ENCODE results near the gene SLC22A5. TPM values are rescaled to one million over a fixed set of nuclear protein-coding genes. Genes with fewer than 3 reads are reported as not detected.

SLC22A5 gene
- total and polyA plus RNA-seq, 2 of the 8 experiments (the other 6 are each of a cell fraction or from before 2014, with no cell fraction given) = 4.0 to 9.0 TPM

- Histone ChIP-seq H3K79me1 (ENCODE audit: low read depth, low read length) (no peaks in the 10 kb centered on the region), H3K36me3 (ENCODE audit: control insufficient read depth in 2 of 4, insufficient read depth in 4 of 4, low read length in 3 of 4) (no peaks in the 10 kb centered on the region), H3K4me3 (ENCODE audit: extremely low read depth in 1 of 4, insufficient read depth in 2 of 4, low read depth in 3 of 4, low read length in 4 of 4) (no peak overlapping the region), H3K4me1 (replicated peaks in 1 of 4; ENCODE audit: control insufficient read depth in 3 of 4, insufficient read depth in 4 of 4, low read length in 3 of 4) (no peaks in the 10 kb centered on the region), H3K14ac (ENCODE audit: insufficient read length) (no peak overlapping the region), H2BK12ac (ENCODE audit: low read depth, low read length) (no peak overlapping the region), H2BK15ac (ENCODE audit: low read length) (no peak overlapping the region), H4K91ac (replicated peaks; ENCODE audit: insufficient read length, low read length) (no peak overlapping the region), H4K5ac (ENCODE audit: insufficient read length, low read depth, low read length) (no peak overlapping the region), H2BK5ac (ENCODE audit: low read depth, low read length) (no peak overlapping the region), H3K4ac (replicated peaks; ENCODE audit: insufficient read length, low read depth, low read length) (no peak overlapping the region), H2AFZ (ENCODE audit: low read length) (no peak overlapping the region), H2BK120ac (replicated peaks; ENCODE audit: low read depth, low read length) (no peak overlapping the region), H3K27me3 (replicated peaks in 1 of 4; ENCODE audit: control insufficient read depth in 3 of 4, extremely low read depth in 1 of 4, insufficient read depth in 3 of 4, low read length in 3 of 4) (no peaks in the 10 kb centered on the region), H3K9ac (replicated peaks in 1 of 4; ENCODE audit: extremely low read depth in 1 of 4, low read depth in 3 of 4, low read length in 3 of 4) (no peak overlapping the region), H3K23me2 (ENCODE audit: low read depth, low read length) (no peaks in the 10 kb centered on the region), H2BK20ac (ENCODE audit: low read length) (no peak overlapping the region), H4K20me1 (replicated peaks in 1 of 2; ENCODE audit: control insufficient read depth in 1 of 2, insufficient read depth in 2 of 2, low read length in 2 of 2) (no peaks in the 10 kb centered on the region), H3K79me2 (ENCODE audit: control insufficient read depth in 1 of 2, insufficient read depth in 2 of 2, low read length in 2 of 2) (no peaks in the 10 kb centered on the region), H4K8ac (ENCODE audit: extremely low read depth, insufficient read depth, low read length) (peak overlapping the region; percentile 53; the same call in 1 of the 2 replicates), H3K4me2 (ENCODE audit: insufficient read depth in 1 of 2, low read depth in 2 of 2, low read length in 2 of 2) (no peak overlapping the region), H3K18ac (ENCODE audit: extremely low read depth, low read length) (no peak overlapping the region), H3K27ac (ENCODE audit: low read depth, low read length) (no peak overlapping the region), H3K9me3 (ENCODE audit: insufficient read depth in 2 of 2, low read depth in 1 of 2, low read length in 1 of 2) (no peaks in the 10 kb centered on the region), H3K23ac (ENCODE audit: insufficient read length) (no peak overlapping the region), H3K56ac (replicated peaks; ENCODE audit: insufficient read length, low read depth, low read length) (no peak overlapping the region), H2AK5ac (ENCODE audit: low read depth, low read length) (no peak overlapping the region)
- DNase-seq (ENCODE audit: low read depth in 1 of 2, low spot score in 2 of 2) (no peak), FAIRE-seq (no peak)
- WGBS, 2 experiments (ENCODE audit: extremely low coverage in 1 of 2, insufficient coverage in 1 of 2, insufficient read length in 1 of 2, insufficient replicate concordance in 2 of 2, low coverage in 1 of 2, low lambda C conversion rate in 2 of 2, missing lambda C conversion rate in 1 of 2) = 75% methylated on average over 1 of the region's 1 CpG; no CpG with 5 or more reads in 1 of the 2 experiments
- POLR2A ChIA-PET (ENCODE audit: partially characterized antibody) = no interaction called here
- CTCF ChIA-PET (ENCODE audit: partially characterized antibody) = interaction anchor here (0.8 to 16.4 kb wide), 9 partner anchors 9 to 217 kb away, joined by 3 to 353 read pairs (median 4); partner anchors contain the start of gene IRF1
- TF ChIP-seq RAD21 (IDR thresholded peaks at IDR 0.05 in 1 of 2, conservative IDR thresholded peaks at IDR 0.05 in 1 of 2; ENCODE audit: low read depth in 2 of 2, low read length in 2 of 2) (no peak), KDM5A (IDR thresholded peaks at IDR 0.05; ENCODE audit: low read length) (no peak), ATF2 (IDR thresholded peaks at IDR 0.05; ENCODE audit: low read length) (no peak), SRF (IDR thresholded peaks at IDR 0.05; ENCODE audit: low read depth, low read length) (no peak), ZNF274 (IDR thresholded peaks at IDR 0.05; ENCODE audit: borderline replicate concordance, extremely low read depth, low read length) (no peak), GABPA (IDR thresholded peaks at IDR 0.05; ENCODE audit: borderline replicate concordance, insufficient read depth, low read length) (no peak), FOSL1 (IDR thresholded peaks at IDR 0.05; ENCODE audit: insufficient read depth, low read depth, low read length) (no peak), JUND (IDR thresholded peaks at IDR 0.05; ENCODE audit: low read length) (no peak), SIN3A (conservative IDR thresholded peaks at IDR 0.05 in 1 of 2, IDR thresholded peaks at IDR 0.05 in 1 of 2; ENCODE audit: low read depth in 1 of 2, low read length in 2 of 2) (no peak)
- TF ChIP-seq, protein P1, sequence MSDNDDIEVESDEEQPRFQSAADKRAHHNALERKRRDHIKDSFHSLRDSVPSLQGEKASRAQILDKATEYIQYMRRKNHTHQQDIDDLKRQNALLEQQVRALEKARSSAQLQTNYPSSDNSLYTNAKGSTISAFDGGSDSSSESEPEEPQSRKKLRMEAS (IDR thresholded peaks at IDR 0.05) = no peak
- TF ChIP-seq, protein P2, sequence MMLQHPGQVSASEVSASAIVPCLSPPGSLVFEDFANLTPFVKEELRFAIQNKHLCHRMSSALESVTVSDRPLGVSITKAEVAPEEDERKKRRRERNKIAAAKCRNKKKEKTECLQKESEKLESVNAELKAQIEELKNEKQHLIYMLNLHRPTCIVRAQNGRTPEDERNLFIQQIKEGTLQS (IDR thresholded peaks at IDR 0.05; ENCODE audit: insufficient read depth, low read depth, low read length) = no peak
Observed at GRCh38 chr5:132396589-132397031, 27.1 kb downstream of the SLC22A5 start.

All from H1 (cell line).